Measurements from ENCODE around the gene NR6A1.

NR6A1 gene

DNA sequence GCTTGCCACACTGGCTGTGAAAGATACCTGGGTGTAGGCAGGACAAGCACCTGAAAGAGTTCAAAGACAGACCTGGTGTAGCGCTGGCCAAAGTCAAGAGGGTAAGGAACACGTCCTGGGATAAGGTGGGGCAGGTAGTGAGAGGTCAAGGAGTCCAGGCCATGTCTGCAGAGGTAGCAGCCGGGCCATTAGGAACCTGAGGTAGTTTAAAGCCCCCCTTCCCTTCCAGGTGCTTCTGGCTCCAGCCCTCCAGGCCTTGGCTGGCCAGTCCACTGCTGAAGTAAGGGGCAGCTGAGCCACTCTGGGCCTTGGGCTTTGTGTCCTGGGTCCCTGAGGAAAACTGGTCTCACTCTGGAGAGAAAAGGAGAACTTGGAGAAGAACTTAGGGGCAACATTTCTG lies 250.0 kb downstream of the NR6A1 start:
- no peak for DNase-seq (ENCODE audit: low read depth)

DNA sequence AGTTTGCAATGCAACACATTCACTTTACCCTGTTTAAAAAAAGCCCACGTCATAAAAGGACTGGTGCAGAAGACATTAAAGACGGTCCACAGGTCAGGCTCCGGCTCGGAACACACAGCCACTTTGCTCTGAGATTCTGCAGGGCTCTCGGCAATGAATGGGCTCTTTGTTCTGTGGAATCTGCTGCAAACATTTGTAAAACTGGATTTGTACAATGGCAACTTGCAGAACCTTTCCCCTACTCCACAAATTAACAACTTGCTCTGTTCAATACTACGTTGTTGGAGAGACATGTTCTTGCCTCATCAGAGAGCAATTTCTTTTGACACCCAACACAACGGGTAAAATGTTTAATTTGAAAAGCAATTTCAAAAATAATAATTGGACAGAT lies 250.9 kb downstream of the NR6A1 start:
- DNase-seq (ENCODE audit: low read depth): no peak

DNA sequence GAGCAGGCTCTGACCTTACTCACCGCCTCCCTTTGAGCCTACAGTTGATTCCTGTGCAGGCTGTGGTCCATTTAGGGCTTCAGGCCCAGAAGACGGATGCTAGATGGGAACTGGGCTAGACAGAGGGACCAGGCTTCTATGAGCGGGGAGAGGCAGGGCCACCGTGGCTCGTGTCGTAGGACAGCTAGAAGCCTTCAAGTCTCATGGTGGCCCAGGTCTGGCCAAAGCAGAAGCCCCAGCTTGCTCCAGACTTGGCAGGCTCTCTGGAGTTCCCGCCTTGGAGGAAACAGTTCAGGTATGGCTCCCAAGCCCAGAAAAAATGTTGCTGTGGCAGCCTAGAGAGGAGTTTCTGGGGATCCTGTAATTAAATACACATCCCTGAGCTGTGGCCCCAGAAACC lies 253.0 kb downstream of the NR6A1 start:
- DNase-seq (ENCODE audit: low read depth): no peak

DNA sequence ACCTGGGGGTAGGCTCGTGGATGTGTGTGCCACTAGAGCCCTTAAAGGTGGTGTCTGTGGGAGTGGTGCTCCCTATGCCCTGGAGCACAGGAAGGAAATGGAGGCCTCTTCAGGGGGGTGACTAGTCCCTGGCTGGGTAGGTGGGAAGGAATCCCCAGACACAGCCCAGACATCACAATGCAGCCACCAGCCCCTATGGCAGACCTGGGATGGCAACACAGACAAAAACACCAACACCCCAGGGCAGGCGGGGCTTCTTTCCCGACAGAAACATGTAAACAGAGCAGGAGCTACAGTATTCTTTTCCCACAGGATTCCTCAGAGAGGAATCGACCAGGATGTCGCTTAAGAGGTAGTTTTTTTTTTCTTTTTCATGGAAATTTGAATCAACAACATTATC lies 253.5 kb downstream of the NR6A1 start:
- no peak for DNase-seq (ENCODE audit: low read depth)

DNA sequence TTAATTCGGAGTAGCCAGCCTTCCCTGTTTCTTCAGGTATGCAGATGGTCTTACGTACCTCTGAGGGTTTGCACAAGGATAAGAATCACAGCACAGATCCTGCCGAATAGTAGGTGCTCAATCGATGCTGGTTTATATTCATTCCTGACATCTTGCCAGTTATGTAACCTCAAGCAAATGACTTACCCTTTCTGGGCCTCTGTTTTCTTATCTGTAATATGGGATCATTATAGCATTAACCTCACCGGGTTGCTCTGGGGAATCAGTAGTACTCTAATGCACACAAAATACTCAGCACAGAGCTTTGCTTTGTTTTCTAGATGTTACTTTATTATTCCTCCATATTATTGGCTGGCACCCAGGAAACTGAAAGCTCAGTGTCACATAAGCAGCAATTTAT lies 256.2 kb downstream of the NR6A1 start:
- DNase-seq (ENCODE audit: low read depth): no peak

DNA sequence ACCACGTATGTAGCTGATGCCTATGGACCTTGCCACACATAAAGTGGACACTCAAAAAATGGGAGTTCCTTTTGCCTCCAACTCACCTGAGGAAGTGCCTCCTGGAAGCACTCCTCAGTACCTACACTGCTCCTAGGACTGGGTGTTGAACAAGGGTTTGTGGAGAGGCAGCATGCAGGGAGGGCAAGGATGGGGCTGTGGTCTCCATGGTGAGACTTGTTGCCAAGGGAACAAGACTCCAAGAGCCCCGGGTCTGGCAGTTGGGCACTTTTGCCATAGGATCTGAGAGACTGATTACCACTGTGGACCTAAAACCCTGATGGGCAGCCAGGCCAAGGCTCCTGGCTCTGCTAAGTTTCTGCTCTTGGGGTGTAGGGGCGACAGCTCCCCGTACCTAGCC lies 257.0 kb downstream of the NR6A1 start:
- no peak for DNase-seq (ENCODE audit: low read depth)

DNA sequence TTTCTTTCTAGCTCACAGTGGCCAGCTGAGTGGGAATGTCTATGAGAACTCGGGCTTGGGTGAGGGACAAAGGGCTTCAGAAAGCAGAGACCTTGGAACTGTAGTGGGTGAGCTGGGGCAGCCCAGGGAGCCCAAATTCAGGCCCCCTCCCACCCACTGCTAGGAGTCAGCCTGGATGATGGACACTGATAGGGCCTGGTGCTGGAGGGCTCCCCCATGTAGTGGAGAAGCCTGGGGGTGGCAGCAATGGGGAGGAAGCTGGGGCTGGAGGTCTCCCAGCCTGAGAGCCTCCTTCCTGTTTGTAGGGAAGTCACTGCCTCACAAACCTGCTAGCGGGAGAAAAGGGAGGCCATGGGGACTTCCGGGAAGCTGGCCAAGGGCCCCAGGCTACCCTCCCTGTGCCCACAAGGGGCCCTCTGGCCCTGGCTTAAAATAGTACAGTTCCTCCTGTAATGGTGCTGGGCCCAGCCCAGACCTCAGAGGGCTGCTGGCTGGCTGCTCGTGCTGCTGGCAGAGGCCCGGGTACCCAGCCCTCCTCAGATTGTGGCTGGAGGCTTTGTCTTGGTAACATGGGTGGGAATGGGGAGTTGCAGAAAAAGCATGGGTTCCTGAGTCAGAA lies 257.6 kb downstream of the NR6A1 start:
- DNase-seq (ENCODE audit: low read depth): no peak

DNA sequence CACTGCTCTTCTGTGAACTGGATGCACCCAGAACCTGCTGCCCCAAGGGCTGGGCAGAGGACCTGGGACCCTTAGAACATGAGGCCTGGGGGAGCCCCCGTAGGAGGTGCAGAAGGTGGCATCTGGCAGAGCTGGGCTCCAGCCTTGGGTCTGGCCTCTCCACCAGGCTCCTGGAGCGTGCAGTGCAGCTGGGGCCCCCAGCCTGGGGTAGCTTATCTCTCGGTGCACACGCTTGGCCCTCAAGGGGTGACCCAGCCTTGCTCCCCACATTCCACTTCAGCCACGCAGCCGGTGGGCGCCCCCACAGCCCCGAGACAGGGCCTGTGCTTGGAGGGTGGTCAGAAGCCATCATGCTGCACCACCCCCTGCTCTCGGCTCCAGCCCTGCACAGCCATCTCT lies 258.3 kb downstream of the NR6A1 start:
- DNase-seq (ENCODE audit: low read depth): no peak

DNA sequence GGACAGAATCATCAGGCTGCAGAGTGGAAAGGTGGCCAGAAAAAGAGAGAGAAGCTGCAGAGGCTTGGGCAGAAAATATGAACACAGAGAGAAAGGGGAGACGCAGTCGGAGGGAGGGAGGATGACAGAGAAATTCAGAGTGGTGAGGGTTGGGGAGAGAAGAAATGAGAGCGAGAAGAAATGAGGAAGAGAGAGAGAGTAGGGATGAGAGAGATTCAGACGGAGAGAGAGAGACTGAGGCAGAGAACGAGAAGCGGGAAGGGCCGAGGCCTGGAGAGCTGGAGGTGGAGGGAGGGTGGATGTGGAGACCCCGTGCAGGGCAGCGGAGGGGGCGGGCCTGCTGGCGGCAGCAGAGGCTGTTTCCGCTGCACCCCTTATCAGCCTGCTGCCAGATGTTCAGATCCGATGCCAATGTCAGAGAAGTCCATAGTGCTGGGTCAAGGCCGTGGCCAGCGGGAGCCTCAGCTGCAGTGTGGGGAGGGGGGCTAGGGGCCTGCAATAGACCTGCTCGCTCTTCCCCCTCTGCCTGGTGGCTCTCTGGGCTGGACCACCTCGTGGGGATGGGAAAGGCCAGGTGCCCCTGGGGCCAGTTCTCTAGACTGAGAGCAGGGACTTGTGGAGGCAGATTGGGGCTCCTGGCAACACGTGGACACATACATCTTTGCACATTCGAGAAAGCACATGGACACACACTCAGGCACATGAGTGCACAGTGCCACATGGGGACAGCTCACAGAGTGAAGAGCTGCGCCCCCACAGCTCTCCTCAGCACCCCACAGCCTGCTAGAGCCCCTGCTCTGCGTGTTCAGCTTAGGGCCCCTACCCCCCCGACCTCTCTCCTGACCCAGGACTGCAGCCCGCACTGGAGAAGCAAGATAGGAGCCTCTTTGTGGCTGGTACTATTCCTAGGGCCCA lies 259.0 kb downstream of the NR6A1 start:
- DNase-seq (ENCODE audit: low read depth): no peak

DNA sequence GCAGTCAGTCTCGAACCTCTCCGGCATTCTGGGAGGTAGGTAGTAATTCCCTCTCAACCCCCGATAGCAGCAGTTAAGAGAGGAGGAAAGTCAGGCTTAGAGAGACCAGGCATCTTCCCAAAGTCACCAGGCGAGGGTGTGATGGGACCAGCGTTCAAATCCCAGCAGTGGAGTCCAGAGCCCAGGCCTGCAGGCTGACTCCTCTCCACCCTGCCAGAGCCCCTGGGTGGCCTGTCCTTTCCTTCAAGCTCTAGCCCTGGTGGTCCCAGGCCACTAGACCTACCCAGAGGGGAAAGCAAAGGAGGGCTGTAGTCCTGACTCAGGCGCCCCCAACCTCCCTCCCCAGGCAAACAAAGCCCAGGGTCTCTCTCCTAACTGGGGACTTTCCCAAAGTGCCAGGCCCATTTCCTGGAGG lies 259.7 kb downstream of the NR6A1 start:
- DNase-seq (ENCODE audit: low read depth): no peak

DNA sequence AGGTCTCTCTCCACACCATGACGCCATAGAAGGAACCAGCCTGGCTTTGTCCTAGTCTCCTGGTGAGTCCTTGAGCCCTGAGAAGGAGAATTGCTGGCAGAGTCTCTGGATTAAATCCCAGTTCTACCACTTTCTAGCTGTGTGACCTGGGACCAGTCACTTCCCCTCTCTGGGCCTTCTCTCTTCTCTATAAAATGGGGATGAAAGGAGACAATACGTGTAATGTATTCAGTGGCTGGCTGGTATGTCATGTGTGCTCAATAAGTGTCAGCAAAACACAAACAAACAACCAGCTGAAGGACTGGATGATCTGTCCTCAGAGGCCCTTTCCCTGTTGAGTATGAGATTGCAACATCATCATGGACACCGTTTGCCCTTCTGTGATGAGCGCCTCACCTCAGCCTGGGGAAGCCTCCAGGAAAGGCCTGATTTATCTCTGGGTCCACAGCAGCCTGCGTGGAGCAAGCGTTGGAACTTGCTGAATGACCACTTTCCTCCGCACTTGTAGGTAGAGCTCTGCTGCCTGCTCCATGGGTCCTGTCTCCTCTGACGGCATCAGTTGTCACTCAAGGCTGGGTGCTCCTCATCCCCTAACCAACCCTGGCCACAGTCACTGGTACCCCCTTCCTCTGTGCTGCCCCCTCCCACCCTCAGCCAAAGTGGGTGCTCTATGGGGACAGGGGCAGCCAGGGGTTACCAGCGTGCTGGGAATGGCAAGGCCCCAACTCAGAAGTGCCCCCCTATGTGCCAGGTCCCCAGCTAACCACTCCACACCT lies 260.3 kb downstream of the NR6A1 start:
- no peak for DNase-seq (ENCODE audit: low read depth)

DNA sequence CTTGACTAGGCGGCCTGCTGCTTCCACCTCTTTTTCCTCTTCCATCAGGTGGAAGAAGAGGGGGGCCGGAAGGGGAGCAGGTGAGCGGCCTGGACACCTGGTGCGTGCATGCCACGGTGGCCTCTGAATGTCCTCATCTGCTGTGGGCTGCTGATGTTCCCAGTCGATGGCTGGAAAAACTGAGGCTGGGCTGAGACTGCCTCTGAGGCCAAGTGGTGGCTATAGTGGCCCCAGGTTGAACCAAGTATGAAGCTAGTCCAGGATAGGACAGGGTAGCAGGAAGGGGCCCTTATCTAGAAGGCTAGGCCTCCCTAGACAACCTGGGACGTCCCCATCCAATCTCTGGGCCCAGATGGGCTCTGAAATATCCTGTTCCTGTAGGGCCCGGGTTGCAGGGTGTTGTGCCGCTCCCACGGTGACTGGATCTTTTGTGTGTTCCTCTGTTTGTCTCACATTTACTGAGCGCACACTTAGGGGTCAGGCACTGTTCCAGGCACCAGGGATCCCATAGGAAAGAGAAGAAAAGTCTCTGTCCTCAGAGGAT lies 263.2 kb downstream of the NR6A1 start:
- no peak for DNase-seq (ENCODE audit: low read depth)

DNA sequence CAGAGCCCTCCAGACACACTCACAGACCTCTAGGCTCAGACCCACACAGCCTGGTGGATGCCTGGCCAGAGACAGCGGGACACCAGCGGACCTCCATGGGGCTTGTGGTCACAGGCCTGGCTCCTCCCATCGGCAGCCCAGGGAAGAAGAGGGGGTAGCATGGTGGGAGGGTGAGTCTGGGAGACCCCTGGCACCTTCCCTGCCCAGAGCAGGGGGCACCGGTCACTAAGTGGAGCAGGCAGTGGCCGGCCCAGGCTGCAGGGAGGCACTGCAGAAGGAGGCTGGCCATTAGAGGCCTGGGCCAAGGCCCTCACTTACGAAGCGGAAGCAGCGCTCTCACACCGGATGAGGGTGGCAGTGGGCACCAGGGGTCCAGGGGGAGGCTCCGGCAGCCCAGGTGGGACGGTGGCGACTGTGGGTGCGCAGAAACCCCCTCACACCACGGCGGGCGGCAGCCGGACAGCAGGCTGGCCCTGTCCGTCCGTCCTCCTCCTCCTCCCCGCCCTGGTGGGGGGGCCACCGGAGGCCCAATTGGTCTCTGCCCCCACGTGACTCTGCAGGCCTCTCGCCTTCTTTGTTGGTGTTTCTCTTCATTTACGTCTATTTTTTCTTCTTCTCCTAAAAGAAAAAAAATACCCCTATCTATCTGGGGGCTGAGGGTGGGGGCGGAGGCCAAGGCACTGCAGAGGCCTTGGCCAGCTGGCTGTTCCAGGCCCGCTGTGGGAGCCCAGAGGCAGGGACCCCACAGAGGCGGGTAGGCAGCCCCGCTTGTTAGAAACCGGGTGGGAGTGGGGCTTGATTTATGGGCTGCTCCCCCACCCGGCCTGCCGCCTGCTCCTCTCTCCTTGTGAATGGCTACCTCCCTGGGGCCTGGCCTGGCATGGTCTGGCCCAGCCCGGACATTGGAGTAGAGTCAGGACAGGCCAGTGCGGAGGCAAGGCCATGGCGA lies 263.9 kb downstream of the NR6A1 start, which contains the start of gene NR5A1:
NR5A1 (minus strand) TSS at position 469 of the 949 bp plus-strand sequence. CDS start 4,004 bp downstream, outside the sequence.
- no peak for DNase-seq (ENCODE audit: low read depth)

DNA sequence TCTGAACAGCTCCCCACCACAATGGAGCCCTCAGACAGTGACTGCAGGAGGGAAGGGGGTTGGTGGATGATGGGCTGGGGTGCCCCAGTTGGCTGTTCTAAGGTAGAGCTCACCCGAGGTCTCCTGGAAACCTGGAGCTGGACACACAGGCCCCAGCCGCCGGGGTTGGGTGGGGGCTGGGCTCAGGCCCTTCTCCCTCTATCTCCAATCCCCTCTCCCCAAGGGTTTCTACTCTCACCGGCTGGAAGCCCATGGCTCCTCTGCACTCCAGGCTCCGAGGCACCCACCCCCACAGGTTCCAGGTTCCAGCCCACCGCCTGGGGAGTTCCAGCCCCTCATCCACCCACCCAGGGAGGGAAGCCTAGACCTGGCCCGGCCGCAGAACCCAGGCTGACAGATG lies 264.7 kb downstream of the NR6A1 start:
- DNase-seq (ENCODE audit: low read depth): no peak

DNA sequence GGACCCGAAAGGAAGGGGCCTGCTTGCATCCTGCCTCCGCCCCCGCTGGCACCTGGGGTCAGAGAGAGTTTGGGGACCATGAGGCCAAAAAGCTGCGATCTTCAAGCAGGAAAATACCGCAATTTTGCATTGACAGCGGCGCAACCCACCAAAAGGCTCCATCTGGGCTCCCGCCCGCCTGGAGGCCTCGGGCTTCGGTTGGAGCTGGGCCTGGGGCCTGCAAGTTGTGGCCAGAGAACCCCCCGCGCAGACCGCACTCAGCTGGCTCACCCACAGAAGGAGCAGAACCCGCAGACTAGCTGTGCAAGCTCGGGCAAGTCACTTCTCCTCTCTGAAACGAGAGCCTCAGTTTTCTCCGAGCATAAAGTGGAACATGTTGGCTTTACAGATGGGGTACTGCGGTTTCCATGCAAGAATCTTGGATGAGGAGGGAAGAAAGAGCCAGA lies 265.2 kb downstream of the NR6A1 start:
- DNase-seq (ENCODE audit: low read depth): no peak

DNA sequence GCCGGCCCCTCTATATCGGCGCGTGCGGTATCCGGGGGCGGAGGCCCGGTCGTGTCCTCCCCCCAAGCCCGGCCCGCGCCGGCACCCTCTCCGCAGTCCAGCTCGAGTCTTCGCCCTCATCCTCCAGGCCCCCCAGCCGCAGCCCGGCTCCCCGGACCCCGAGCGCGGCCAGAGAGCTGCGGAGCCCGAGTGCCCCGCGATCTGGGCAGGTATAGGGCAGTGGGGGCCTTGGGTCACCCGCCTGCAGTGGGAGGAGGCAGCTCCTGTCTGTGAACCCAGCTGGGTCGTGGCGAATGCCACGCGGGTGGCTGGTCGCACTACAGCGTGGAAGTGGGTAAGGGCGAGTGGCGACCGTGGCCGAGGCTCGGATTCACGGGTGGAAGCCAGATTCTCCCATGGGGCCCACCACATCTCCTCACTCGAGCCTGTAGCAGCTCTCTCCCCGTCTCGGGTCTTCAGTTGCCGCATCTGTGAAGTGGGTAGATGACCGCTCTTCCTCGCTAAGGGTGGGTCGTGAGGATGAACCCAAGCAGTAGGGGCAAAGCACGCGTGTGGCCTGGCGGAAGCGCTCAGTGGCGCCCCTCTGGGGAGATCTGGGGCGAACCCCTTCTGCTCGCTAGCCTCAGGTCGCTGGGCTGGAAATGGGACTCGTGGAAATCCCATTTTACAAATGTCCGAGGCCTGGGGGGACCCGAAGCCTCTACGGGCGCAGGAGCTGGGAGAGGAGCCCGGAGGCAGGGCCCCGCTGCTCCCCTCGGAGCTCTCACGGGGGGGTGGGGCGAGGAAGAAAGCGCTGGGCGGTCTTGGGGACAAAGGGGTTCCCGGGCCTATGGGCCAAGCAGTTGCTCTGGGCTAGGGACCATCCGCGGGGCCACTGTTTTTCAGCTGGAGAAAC lies 265.9 kb downstream of the NR6A1 start:
- no peak for DNase-seq (ENCODE audit: low read depth)

DNA sequence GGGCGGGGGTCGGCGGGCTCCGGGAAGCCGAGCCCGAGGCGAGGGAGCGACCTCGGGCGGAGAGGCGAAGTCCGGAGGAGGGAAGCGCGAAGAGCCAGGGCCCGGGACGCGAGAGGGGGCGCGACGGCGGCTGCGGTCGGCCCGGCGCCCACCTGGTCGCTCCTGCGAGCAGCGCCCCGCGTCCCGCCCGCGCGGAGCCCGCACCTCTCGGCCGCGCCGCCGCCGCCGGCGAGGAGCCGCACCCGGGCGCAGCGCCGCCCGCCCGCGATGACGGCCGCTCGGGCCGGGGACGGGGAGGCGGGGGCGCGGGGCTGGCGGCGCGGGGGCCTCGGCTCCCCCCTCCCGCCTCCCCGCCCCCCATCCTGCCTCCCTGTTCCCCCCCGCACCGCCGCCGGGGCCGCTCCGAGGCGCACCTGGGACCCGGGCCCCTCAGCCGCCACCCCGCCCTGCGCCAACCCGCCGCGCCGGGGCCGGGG lies 266.5 kb downstream of the NR6A1 start:
- DNase-seq (ENCODE audit: low read depth): no peak

DNA sequence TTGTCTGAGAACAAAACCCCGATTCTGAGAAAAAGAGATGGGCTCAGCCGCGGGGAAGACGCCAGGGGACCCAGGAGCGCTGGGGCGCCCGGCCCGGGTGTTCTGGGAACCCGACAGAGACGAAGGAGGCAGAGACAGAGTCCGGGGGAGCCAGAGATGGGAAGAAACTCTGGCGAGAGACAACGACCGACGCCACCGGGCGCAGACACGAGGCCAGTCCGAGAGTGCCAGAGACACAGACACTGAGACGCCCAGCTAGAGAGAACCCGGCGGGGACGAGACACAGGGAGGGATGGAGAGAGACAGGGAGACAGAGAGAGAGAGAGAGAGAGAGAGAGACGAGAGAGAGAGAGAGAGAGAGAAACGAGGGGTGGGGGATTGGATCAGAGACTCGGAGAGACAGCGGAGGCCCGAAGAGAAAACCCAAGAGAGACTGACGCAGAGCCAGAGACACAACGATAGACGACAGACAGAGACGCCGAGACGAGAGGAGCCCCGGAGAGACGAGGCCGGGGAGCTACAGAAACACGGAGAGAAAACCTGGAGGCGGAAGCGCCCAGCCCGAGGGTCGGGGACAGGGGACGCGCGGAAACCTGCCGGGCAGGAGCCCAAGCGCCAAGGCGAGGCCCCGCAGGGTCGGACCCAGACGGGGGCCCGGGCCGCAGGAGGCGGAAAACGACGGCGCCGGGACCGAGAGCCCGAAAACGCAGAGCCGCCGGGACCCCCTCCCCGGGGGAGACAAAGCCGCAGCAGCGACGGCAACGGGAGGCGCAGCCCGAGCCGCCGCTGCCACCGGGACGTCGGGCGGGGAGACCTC lies 267.2 kb downstream of the NR6A1 start:
- DNase-seq (ENCODE audit: low read depth): no peak

All from activated T-helper 9 cell treated with anti-CD3 and anti-CD28 coated beads, Interleukin-2, amount 50 U/mL, for 16 hours (primary cell).